H1 (cell line): ENCODE measurements around the gene NUP107. TPM values are rescaled to one million over a fixed set of nuclear protein-coding genes. Genes with fewer than 3 reads are reported as not detected.

Experiments used
- GABPA ChIP-seq: IDR thresholded peaks from 2 replicates; pipeline ENCODE4 v1.6.1; 2011; ENCODE audit warnings: mild to moderate bottlenecking, low read length, moderate library complexity, borderline replicate concordance; ENCODE audit not compliant: insufficient read depth
- SIRT6 ChIP-seq: IDR thresholded peaks from one replicate; pipeline ENCODE4 v1.7.1; 2012; ENCODE audit warnings: low read length, inconsistent platforms
- polyA plus RNA-seq, 7 experiments: library from polyadenylated mRNA; depleted of rRNA in 3 of 7; stranded (reverse) in 5 of 7; unstranded in 2 of 7; fragments of >200 nt in 5 of 7; fragments of 200-250 nt in 2 of 7; gene quantifications; 1 replicate in 5 of 7; 2 replicates in 1 of 7; 4 replicates in 1 of 7; pipeline versions ENCODE4 v1.2.1 to v1.2.3, GENCODE V29; 2011 to 2013; ENCODE audit warnings: missing spikeins in 2 of 7, mixed read lengths in 2 of 7
- total RNA-seq: library from RNA; stranded (reverse); fragmentation: NEBNext Ultra II Directional; extraction: Animal tissue kit (Norgen Biotek cat#: 25700); gene quantifications from 2 replicates; pipeline ENCODE4 v1.2.1, GENCODE V29; 2021

Gene NUP107
- total and polyA plus RNA-seq, 2 of the 8 experiments (the other 6 are each of a cell fraction or from before 2014, with no cell fraction given), result 46.1 to 141 TPM

DNA sequence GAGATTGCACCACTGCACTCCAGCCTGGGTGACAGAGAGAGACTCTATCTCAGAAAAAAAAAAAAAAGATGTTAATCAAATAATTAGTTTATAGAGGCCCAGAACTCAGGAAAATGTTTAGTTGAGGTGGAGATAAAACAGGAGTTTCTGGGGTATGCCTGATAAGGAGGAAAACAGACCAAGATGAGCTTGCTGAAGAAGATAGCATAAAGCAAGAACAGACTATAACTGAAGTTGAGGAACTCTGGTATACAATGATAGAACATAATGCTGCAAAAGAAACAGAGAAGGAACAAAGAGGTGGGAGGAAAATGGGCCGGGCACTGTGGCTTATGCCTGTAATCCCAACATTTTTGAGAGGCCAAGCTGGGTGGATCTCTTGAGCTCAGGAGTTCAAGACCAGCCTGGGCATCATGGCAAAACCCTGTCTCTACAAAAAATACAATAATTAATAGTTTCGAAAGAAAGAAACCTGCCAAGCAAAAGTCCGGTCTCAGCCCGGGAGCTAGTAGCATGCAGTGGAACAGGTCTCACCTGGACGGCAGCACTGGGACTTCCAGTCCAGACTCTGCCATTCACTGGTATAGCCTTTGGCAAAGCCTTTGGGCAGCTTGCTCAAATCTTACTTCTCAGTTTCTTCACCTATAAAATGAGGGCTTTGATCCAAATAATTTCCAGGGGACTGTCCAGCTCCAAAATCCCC is 84.6 kb downstream of the NUP107 start (continued):
- TF ChIP-seq SIRT6 (no peak), GABPA (no peak)
